Esophagus squamous epithelium (tissue), 4 donors: Measurements from ENCODE around the gene SMIM44.

Experiments
- POLR2A ChIP-seq, 4 donors: fragments of 450-650 bp; IDR thresholded peaks; one replicate each; pipeline ENCODE4 v1.6.1; 2017; ENCODE audit warnings: antibody characterized with exemption in 4 of 4, mild to moderate bottlenecking in 4 of 4, moderate library complexity in 3 of 4
- TF ChIP-seq, protein P1 (sequence below), 6 experiments: fragments of 450-650 bp in 4 of 6; fragments of 200-600 bp in 2 of 6; sonication (generic) in 2 of 6; IDR thresholded peaks; one replicate each; pipeline ENCODE4 v1.5.1; 2016 to 2019; ENCODE audit warnings: antibody characterized with exemption in 6 of 6, mild to moderate bottlenecking in 4 of 6, moderate library complexity in 4 of 6

DNA sequence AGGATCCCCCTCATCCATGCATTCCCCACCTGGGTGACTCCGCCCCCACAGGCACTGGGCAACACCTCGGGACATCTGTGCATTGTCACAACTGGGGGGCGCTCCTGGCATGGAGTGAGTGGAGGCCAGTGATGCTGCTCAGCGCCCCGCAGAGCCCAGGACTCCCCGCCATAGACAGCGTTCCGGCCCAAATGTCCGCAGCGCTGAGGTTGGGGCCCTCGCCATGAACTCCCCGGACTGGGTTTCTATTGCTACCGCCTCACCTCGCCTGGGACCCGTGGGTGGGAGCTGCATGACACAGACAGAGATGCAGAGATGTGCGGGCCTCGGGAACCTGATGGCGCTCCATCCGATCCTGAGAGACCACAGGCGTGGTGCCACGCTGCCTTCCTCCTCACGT lies 27.5 kb upstream of the SMIM44 start:
- TF ChIP-seq, protein P1, sequence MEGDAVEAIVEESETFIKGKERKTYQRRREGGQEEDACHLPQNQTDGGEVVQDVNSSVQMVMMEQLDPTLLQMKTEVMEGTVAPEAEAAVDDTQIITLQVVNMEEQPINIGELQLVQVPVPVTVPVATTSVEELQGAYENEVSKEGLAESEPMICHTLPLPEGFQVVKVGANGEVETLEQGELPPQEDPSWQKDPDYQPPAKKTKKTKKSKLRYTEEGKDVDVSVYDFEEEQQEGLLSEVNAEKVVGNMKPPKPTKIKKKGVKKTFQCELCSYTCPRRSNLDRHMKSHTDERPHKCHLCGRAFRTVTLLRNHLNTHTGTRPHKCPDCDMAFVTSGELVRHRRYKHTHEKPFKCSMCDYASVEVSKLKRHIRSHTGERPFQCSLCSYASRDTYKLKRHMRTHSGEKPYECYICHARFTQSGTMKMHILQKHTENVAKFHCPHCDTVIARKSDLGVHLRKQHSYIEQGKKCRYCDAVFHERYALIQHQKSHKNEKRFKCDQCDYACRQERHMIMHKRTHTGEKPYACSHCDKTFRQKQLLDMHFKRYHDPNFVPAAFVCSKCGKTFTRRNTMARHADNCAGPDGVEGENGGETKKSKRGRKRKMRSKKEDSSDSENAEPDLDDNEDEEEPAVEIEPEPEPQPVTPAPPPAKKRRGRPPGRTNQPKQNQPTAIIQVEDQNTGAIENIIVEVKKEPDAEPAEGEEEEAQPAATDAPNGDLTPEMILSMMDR (IDR thresholded peaks at IDR 0.05): no peak
- no peak for TF ChIP-seq POLR2A (IDR thresholded peaks at IDR 0.05)
